Stimulated activated CD4-positive, alpha-beta T cell treated with anti-CD3 and anti-CD28 coated beads, Interleukin-12 subunit alpha, Interleukin-12 subunit beta, amount 100 ng/mL, for 24 hours (primary cell): Measurements from ENCODE around the gene ZC3HAV1.
"Not testable (repeated sequence)": the region's sequence is repeated elsewhere in the genome, so short reads cannot be mapped to it uniquely, and the experiment has no call there.

Experiments used
- DNase-seq, 2 experiments: peaks; one replicate each; pipeline ENCODE4 v3.0.0-alpha.2; 2020; ENCODE audit warnings: low read depth in 2 of 2

Gene ZC3HAV1

GRCh38 chr7:139054101-139054500 lies 55.4 kb downstream of the ZC3HAV1 start:
- no peak for DNase-seq

DNA sequence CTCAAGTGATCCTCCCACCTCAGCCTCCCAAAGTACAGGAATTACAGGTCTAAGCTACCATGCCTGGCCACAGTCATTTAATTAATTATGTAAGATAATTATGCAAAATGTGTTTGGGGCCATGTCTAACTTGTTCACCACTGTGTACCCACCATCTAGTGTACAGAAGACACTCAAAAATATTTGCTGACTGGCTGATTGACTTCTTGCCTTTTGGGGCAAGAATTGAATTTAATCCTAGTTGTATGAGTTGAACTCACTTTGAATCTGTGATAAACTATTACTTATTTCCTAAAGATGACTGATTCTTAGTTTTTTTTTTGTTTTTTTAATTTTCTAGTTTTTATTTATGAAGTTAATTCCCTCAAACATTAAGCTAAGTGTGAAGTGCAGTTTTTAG lies 57.9 kb downstream of the ZC3HAV1 start:
- DNase-seq = no peak

DNA sequence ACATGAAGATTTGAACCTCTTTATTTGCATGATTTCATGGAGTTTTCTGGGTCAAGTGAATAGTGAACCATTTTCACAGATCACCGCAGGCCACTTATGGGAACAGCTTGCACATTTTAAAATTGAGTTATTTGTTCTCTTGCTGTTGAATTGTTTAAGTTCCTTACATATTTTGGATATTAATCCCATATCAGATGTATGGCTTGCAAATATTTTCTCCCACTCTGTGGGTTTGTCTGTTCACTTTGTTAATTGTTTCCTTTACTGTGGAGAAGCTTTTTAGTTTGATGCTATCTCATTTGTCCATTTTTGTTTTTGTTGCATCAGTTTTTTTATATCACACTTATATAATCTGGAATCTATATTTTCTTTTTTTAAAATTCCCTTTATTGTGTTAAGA lies 59.6 kb downstream of the ZC3HAV1 start:
- no peak for DNase-seq

- no peak for DNase-seq
Measured at GRCh38 chr7:139049111-139049510, 60.4 kb downstream of the ZC3HAV1 start.

DNA sequence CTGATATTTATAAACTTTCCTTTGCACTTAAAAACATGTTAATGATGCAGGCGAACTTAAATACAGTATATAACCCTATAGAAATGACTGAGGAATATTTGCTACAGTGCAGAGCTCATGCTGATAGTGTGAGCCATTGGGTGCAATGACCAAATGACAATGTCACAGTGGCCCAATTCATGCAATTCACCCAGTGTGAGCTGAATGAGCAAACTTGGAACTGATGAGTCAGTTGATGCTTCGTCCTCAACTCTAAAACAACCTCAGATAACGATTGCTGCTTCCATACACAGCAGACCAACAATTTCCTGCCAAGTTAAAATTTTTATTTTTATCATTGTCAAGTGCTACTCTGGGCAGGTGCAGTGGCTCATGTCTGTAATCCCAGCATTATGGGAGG lies 61.5 kb downstream of the ZC3HAV1 start:
- no peak for DNase-seq

DNA sequence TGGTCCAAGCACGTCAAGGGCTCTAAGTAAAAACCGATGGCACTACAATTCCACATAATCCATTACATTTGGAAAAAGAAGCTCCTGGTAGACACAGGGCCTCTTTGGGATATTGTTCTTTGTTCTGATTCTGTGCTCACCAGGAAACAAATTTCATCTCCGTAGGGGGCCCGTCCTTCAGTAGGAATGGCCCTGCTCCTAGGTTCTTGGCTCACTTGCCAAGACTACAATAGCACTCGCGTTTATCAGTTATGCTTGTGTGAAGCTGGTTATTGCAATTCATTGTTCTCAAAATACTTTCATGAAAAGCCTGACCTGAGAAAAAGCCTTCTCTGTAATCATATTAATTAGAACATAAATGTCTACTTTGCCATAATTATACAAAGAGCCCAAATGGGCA lies 63.4 kb downstream of the ZC3HAV1 start:
- DNase-seq = no peak

GRCh38 chr7:139044813-139045794 lies 64.4 kb downstream of the ZC3HAV1 start:
- no peak for DNase-seq

- DNase-seq = peak; percentile 25 to 62
Measured at GRCh38 chr7:139043823-139044812, 65.4 kb downstream of the ZC3HAV1 start.

- DNase-seq = no peak
Measured at GRCh38 chr7:139041378-139042085, 68.0 kb downstream of the ZC3HAV1 start.

- no peak for DNase-seq
Measured at GRCh38 chr7:139038691-139039090, 70.8 kb downstream of the ZC3HAV1 start.

- no peak for DNase-seq
Measured at GRCh38 chr7:139036901-139037300, 72.6 kb downstream of the ZC3HAV1 start.

- DNase-seq = peak; percentile 37 to 63
Measured at GRCh38 chr7:139035586-139036353, 73.8 kb downstream of the ZC3HAV1 start, which contains the start of gene ZC3HAV1L. Gene ZC3HAV1L, minus strand, starts transcription at chr7:139036042. Its CDS starts 25 bp downstream, at chr7:139036017.

GRCh38 chr7:139034855-139035585 lies 74.5 kb downstream of the ZC3HAV1 start:
- peak in 1 of 2 experiments; percentile 24 for DNase-seq

DNA sequence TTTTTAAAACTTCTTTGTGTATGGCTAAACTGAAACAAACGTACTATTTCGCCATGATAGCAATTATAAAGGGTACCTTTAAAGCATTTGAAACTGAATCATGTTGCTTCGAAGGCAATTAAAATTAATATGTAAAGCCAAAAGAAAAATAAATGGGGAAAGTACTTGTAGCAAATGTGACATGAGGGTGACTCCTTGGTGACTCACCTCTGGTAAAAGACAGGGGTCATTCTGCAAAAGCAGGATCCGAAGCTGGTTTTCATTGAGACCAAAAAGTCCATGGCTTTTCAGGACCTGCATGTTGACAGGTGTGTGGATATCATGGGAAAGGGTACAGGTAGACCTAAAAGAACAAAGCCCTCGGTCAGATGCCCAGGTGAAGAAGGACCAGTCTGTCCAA lies 75.2 kb downstream of the ZC3HAV1 start:
- no peak for DNase-seq

DNA sequence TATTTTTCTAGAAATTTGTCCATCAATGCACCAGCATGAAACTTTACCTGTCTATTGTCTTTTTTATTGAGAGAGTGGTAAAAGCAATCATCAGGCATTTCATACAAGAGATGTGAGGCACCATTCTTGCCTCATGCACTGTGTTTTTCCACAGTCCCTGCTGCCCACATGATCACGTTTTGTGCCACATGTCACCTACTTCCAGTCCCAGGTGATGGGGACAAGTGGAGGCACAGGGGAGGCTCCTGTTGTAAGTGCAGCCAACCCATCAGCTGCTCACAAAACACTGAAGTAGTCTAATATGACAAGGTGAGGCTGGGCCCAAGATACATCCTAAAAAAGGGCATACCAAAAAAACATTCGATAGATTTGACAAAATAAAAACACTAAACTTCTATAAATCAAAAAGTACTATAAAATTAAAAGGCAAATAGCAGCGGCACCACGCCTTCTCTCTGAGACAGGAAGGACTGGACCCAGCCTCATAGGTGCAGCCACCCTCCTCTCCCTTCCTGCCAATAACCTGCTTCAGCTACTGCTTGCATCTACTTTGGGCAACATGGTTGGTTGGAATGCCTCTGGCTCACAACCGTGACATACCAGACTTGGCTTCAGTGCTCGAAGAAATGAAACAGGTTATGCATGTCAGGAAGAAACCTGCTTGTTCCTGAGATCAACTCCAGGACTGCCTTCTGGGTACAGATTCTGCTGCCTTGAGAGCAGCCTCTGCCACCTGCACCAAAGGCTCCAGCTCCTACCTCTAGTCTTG lies 76.0 kb downstream of the ZC3HAV1 start:
- DNase-seq = no peak

DNA sequence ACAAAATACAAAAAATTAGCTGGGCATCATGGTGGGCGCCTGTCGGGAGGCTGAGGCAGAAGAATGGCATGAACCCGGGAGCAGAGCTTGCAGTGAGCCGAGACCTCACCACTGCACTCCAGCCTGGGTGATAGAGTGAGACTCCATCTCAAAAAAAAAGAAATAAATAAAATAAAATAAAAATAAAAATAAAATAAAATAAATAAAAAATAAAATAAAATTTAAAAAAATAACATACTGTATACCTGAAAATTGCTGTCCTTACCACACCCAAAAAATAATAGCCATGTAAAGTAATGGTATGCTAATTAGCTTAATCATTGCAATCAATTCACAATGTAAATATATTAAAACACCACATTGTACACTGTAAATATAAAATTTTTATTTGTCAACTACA lies 77.0 kb downstream of the ZC3HAV1 start:
- DNase-seq = no peak

DNA sequence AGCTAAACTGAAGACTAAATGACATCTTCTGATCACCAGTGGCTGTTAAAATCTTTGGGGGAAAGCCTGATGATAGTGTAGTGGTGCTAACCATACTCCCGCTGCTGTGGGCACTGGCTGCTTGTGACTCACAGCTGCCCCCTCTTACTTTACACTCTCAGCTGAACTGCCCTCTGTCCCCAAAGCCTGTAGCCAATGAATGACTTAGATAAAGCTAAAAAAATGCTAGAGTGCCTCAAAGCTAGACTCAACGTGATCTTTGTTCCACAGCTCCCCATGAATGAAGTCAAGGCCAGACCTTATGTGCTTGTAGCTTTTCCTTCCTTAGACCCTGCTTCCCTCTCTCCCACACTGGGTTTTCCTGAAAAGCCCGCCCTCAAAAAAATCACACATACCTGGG lies 80.2 kb downstream of the ZC3HAV1 start:
- DNase-seq = no peak

DNA sequence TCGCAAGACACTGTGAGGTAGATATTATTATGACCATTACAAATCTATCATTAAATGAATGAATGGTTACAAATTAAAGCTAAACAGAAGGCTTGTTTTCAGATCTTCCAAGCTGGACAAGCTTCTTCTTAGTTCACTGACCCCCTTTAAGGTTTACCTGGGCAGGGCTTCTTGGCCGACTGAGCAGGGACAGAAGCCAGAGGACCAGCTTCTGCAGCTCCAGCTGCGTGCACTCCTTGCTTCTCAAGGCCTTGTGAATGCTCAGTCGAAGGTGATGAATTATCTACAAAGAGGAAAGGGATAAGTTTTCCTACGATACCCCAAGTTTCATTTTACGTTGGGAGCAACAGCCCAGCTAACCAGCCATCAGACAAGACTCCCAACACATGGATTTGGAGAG lies 83.0 kb downstream of the ZC3HAV1 start:
- DNase-seq = no peak

DNA sequence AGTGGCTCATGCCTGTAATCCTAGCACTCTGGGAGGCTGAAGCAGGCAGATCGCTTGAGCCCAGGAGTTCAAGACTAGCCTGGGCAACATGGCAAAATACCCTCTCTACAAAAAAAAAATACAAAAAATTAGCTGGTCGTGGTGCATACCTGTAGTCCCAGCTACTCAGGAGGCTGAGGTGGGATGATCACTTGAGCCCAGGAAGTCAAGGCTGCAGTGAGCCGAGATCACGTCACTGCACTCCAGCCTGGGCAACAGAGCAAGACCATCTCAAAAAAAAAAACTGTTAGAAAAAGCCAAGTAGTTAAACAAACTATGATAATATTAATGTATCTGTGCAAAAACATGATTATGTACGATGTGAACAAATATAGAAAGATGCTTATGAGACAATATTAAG lies 83.7 kb downstream of the ZC3HAV1 start:
- not testable (repeated sequence) for DNase-seq
